HepG2 (cell line): ENCODE results near the gene COA5. TPM values are rescaled to one million over a fixed set of nuclear protein-coding genes. Genes with fewer than 3 reads are reported as not detected.

Experiments used
- polyA plus RNA-seq, 8 experiments: library from polyadenylated mRNA; depleted of rRNA in 3 of 8; stranded (reverse) in 7 of 8; unstranded in 1 of 8; fragments of >200 nt; fragmentation: Illumina TruSeq in 4 of 8; extraction: Trizol in 4 of 8; gene quantifications; 2 replicates each; pipeline versions ENCODE4 v1.2.1 to v1.2.3, GENCODE V29; 2011 to 2016; ENCODE audit warnings: low read depth in 4 of 8, missing spikeins in 1 of 8, mixed read lengths in 1 of 8; ENCODE audit not compliant: insufficient read depth in 1 of 8
- total RNA-seq, 5 experiments: library from RNA; depleted of rRNA; stranded (reverse); fragments of >200 nt; fragmentation: Illumina TruSeq; extraction: Trizol; gene quantifications; 2 replicates each; pipeline ENCODE4 v1.2.3, GENCODE V29; 2016; ENCODE audit warnings: low read depth in 1 of 5

The COA5 gene
- total and polyA plus RNA-seq, 2 of the 13 experiments (the other 11 are each of a cell fraction or from before 2014, with no cell fraction given), result 43.6 to 64.5 TPM

Other genes with a start within 250 kb of the COA5 start
- 7.9 and 10.9 TPM in 2 replicates for gene INPP4A, start 163.7 kb downstream of the COA5 start, total RNA-seq (2016; rRNA removed; fragmentation: Illumina TruSeq; extraction: Trizol)
- 10.1 and 14.2 TPM in 2 replicates for gene INPP4A, start 163.7 kb downstream of the COA5 start, polyA plus RNA-seq (2011; rRNA removed)
- gene UNC50, start 77 bp upstream of the COA5 start, total RNA-seq (2016; rRNA removed; fragmentation: Illumina TruSeq; extraction: Trizol), result 58.0 and 95.6 TPM in 2 replicates
- gene UNC50, start 77 bp upstream of the COA5 start, polyA plus RNA-seq (2011; rRNA removed), result 63.3 and 92.6 TPM in 2 replicates
- gene MGAT4A, start 122.6 kb upstream of the COA5 start, total RNA-seq (2016; rRNA removed; fragmentation: Illumina TruSeq; extraction: Trizol), result 90.9 and 97.6 TPM in 2 replicates
- gene MGAT4A, start 122.6 kb upstream of the COA5 start, polyA plus RNA-seq (2011; rRNA removed), result 38.4 and 47.2 TPM in 2 replicates